PC-3 (cell line): Measurements from ENCODE around the gene THSD1. TPM values are rescaled to one million over a fixed set of nuclear protein-coding genes. Genes with fewer than 3 reads are reported as not detected.
A peak's percentile ranks its signal among the peaks of the same experiment; 100 is the strongest.

Experiments used
- ATAC-seq: fragments of 200-7000 bp; cut with Tn5 transposase; 2 replicates; pipeline ENCODE4 v1.9.1; 2020; ENCODE audit warnings: mild to moderate bottlenecking, moderate library complexity
- BruUV-seq: library from RNA; stranded (reverse); fragments of 400-500 nt; replicated peaks from 2 replicates; lab custom pipeline; 2021; lab: Mats Ljungman, UMichigan
- CTCF ChIA-PET: fragments of 300-600 bp; sonication (Branson Sonifier 250); formaldehyde crosslinking; loops from one replicate; lab custom pipeline; 2022; ENCODE audit warnings: antibody characterized with exemption; lab: Charles Lee
- POLR2A ChIA-PET: fragments of 300-600 bp; sonication (Branson Sonifier 250); formaldehyde crosslinking; loops from one replicate; lab custom pipeline; 2022; ENCODE audit warnings: antibody characterized with exemption; ENCODE audit not compliant: unreplicated experiment; lab: Charles Lee
- DNase-seq: peaks from one replicate; pipeline ENCODE4 v3.0.0-alpha.2; 2015
- H2AFZ ChIP-seq: fragments of 300-600 bp; sonication (generic); 2 replicates; pipeline ENCODE4 v1.6.0; 2016; ENCODE audit warnings: antibody characterized with exemption, low read length
- H3F3A ChIP-seq: fragments of 300-600 bp; sonication (generic); one replicate; pipeline ENCODE4 v1.6.0; 2017; ENCODE audit warnings: antibody characterized with exemption, low read length, control low read depth, mild to moderate bottlenecking; ENCODE audit not compliant: unreplicated experiment
- H3K27ac ChIP-seq: fragments of 300-600 bp; sonication (generic); 2 replicates; pipeline ENCODE4 v1.5.1; 2016; ENCODE audit warnings: mild to moderate bottlenecking, low read length
- H3K27me3 ChIP-seq: fragments of 300-600 bp; sonication (generic); 2 replicates; pipeline ENCODE4 v1.6.1; 2016; ENCODE audit warnings: low read length, mixed read lengths
- H3K36me3 ChIP-seq: fragments of 300-600 bp; sonication (generic); 2 replicates; pipeline ENCODE4 v1.6.1; 2016; ENCODE audit warnings: low read depth, mixed run types, low read length, mixed read lengths
- H3K4me1 ChIP-seq: fragments of 300-600 bp; sonication (generic); 2 replicates; pipeline ENCODE4 v1.5.1; 2016; ENCODE audit warnings: low read length; ENCODE audit not compliant: insufficient read depth
- H3K4me2 ChIP-seq: fragments of 300-600 bp; sonication (generic); 2 replicates; pipeline ENCODE4 v1.6.0; 2016; ENCODE audit warnings: low read length
- H3K4me3 ChIP-seq: fragments of 300-600 bp; sonication (generic); 2 replicates; pipeline ENCODE4 v1.5.1; 2016; ENCODE audit warnings: mild to moderate bottlenecking, low read length, mixed read lengths
- H3K79me2 ChIP-seq: fragments of 300-600 bp; sonication (generic); 2 replicates; pipeline ENCODE4 v1.6.1; 2017; ENCODE audit warnings: low read length, mixed read lengths
- H3K9ac ChIP-seq: fragments of 300-600 bp; sonication (generic); 2 replicates; pipeline ENCODE4 v1.6.0; 2016; ENCODE audit warnings: mild to moderate bottlenecking, low read length
- H3K9me2 ChIP-seq: fragments of 300-600 bp; sonication (generic); replicated peaks from 2 replicates; pipeline ENCODE4 v1.6.1; 2016; ENCODE audit warnings: mixed run types, low read length, mixed read lengths
- H3K9me3 ChIP-seq: fragments of 300-600 bp; sonication (generic); 2 replicates; pipeline ENCODE4 v1.6.1; 2016; ENCODE audit warnings: low read length, mixed read lengths
- H4K20me1 ChIP-seq: fragments of 300-600 bp; sonication (generic); 2 replicates; pipeline ENCODE4 v1.6.1; 2016; ENCODE audit warnings: low read length, mixed read lengths
- CTCF ChIP-seq: fragments of 300-600 bp; sonication (generic); conservative IDR thresholded peaks from 2 replicates; pipeline ENCODE4 v1.5.1; 2017; ENCODE audit warnings: antibody characterized with exemption, low read depth, mild to moderate bottlenecking, low read length
- EZH2 ChIP-seq: fragments of 300-600 bp; sonication (generic); IDR thresholded peaks from one replicate; pipeline ENCODE4 v1.6.1; 2017; ENCODE audit warnings: antibody characterized with exemption, mild to moderate bottlenecking, low read length; ENCODE audit not compliant: unreplicated experiment
- EZH2phosphoT487 ChIP-seq: fragments of 300-600 bp; sonication (generic); IDR thresholded peaks from 2 replicates; pipeline ENCODE4 v1.6.1; 2018; ENCODE audit warnings: mild to moderate bottlenecking, antibody characterized with exemption, low read length, borderline replicate concordance
- intact Hi-C: fragments of 100-400 bp; cut with micrococcal nuclease; formaldehyde crosslinking; loops from 2 replicates; pipeline ENCODE4 v1.9.0; 2023
- total RNA-seq: library from RNA; depleted of rRNA; stranded (reverse); fragments of >200 nt; gene quantifications from 2 replicates; pipeline ENCODE4 v1.2.3, GENCODE V29; 2014

The THSD1 gene
- total RNA-seq, 1 experiment from 2014 or later, result 1.0 TPM

DNA sequence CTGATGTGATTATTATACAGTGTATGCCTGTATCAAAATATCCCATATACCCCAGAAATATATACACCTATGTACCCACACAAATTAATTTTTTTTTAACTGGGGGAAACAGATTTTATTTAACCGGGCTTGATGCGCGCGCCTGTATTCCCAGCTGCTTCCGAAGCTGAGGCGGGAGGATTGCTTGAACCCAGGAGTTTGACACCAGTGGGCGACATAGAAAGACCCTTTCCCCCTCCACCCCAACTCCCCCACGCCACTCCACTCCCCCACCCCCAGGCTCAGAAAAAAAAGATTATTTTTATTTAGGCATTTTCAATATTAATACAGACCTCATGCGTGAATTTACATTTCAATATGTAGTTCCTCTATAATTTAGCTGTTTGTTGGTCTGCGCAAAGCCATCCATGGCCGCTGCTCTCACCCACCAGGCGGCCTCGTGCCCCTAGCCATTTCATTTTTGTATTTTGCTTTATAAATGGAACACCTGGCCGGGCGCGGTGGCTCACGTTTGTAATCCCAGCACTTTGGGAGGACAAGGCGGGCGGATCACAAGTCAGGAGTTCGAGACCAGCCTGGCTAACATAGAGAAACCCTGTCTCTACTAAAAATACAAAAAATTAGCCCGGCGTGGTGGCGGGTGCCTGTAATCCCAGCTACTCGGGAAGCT, 45.3 kb upstream of the THSD1 start:
- BruUV-seq, result no TSS peak

GRCh38 chr13:52450793-52451116, 44.8 kb upstream of the THSD1 start:
- intact Hi-C loops, result loop anchor here (1.0 to 2.0 kb wide), 2 partner anchors 52 to 107 kb away; no protein-coding TSS in a partner anchor
- no peaks in the 10 kb centered on the region for H3K27me3 ChIP-seq
- no peaks in the 10 kb centered on the region; the same call in 1 of the 2 replicates for H3K36me3 ChIP-seq
- ATAC-seq, result no peak
- CTCF ChIA-PET, result interaction anchor here (0.6 to 1.8 kb wide), 8 partner anchors 13 to 304 kb away, joined by 3 to 11 read pairs (median 3); no protein-coding TSS in a partner anchor
- peak overlapping the region; percentile 99 for H3K4me3 ChIP-seq
- H3F3A ChIP-seq, result no peaks in the 10 kb centered on the region
- H4K20me1 ChIP-seq, result 0 out of 2 replicates have a peak, but pooled peaks cover 5% of the 10 kb centered on the region
- no peak overlapping the region for H3K9ac ChIP-seq
- no peak for TF ChIP-seq EZH2
- peak; percentile 22; the same call in 1 of the 2 replicates for TF ChIP-seq CTCF
- no peak for TF ChIP-seq EZH2phosphoT487
- H3K9me2 ChIP-seq, result no peaks in the 10 kb centered on the region
- no peaks in the 10 kb centered on the region for H3K9me3 ChIP-seq
- peaks cover 16% of the 10 kb centered on the region; the same call in 1 of the 2 replicates for H3K4me1 ChIP-seq
- H2AFZ ChIP-seq, result peak overlapping the region; percentile 70; the same call in 1 of the 2 replicates
- DNase-seq, result no peak
- BruUV-seq, result TSS peak; percentile 57
- peaks cover 50% of the 10 kb centered on the region for H3K79me2 ChIP-seq
- H3K4me2 ChIP-seq, result peak overlapping the region; percentile 85
- no peak overlapping the region for H3K27ac ChIP-seq
- POLR2A ChIA-PET, result no interaction called here

More for the DNA sequence above, 45.3 kb upstream of the THSD1 start:
- H3K79me2 ChIP-seq, result peaks cover 53% of the 10 kb centered on the region
- H3K4me1 ChIP-seq, result peaks cover 16% of the 10 kb centered on the region; the same call in 1 of the 2 replicates
- no peak for TF ChIP-seq CTCF
- TF ChIP-seq EZH2phosphoT487, result no peak
- TF ChIP-seq EZH2, result no peak
- no peaks in the 10 kb centered on the region for H3K9me3 ChIP-seq
- no peak for DNase-seq
- peak overlapping the region; percentile 99 for H3K4me3 ChIP-seq
- H3F3A ChIP-seq, result no peaks in the 10 kb centered on the region
- no peaks in the 10 kb centered on the region for H3K27me3 ChIP-seq
- intact Hi-C loops, result loop anchor here (2.0 kb wide), 1 partner anchor 52 kb away; no protein-coding TSS in a partner anchor
- H3K4me2 ChIP-seq, result peak overlapping the region; percentile 85; the same call in 1 of the 2 replicates
- CTCF ChIA-PET, result interaction anchor here (0.6 to 1.8 kb wide), 8 partner anchors 14 to 305 kb away, joined by 3 to 11 read pairs (median 3); no protein-coding TSS in a partner anchor
- H3K27ac ChIP-seq, result no peak overlapping the region
- H3K9me2 ChIP-seq, result no peaks in the 10 kb centered on the region
- 0 out of 2 replicates have a peak, but pooled peaks cover 5% of the 10 kb centered on the region for H4K20me1 ChIP-seq
- no peak overlapping the region for H2AFZ ChIP-seq
- POLR2A ChIA-PET, result no interaction called here
- no peak for ATAC-seq
- no peak overlapping the region for H3K9ac ChIP-seq
- H3K36me3 ChIP-seq, result no peaks in the 10 kb centered on the region; the same call in 1 of the 2 replicates
